WTC11 (cell line): ENCODE data around the gene MED9. TPM values are rescaled to one million over a fixed set of nuclear protein-coding genes. Genes with fewer than 3 reads are reported as not detected.

Experiments
- ATAC-seq: fragments of 200-7000 bp; cut with Tn5 transposase; 2 replicates; pipeline ENCODE4 v1.10.0; 2021; ENCODE audit warnings: mild to moderate bottlenecking, moderate library complexity
- CTCF ChIA-PET: fragments of 300-600 bp; sonication (Branson Sonifier 250); formaldehyde crosslinking; loops from one replicate; lab custom pipeline; 2021; ENCODE audit warnings: antibody characterized with exemption; lab: Charles Lee
- POLR2A ChIA-PET: fragments of 350-600 bp; sonication (Branson Sonifier 250); formaldehyde crosslinking; loops from one replicate; lab custom pipeline; 2021; ENCODE audit warnings: antibody characterized with exemption; lab: Charles Lee
- DNase-seq: peaks from one replicate; pipeline ENCODE4 v3.0.0; 2021; ENCODE audit warnings: low spot score
- H3K27ac Mint-ChIP-seq: 2 replicates; pipeline ENCODE4 v1.8.0; 2021; ENCODE audit warnings: mixed read lengths
- H3K27me3 Mint-ChIP-seq: 2 replicates; pipeline ENCODE4 v1.8.0; 2021; ENCODE audit warnings: low read depth, mild to moderate bottlenecking, moderate library complexity, mixed read lengths
- H3K36me3 Mint-ChIP-seq: 2 replicates; pipeline ENCODE4 v1.8.0; 2021; ENCODE audit warnings: mixed read lengths
- H3K4me1 Mint-ChIP-seq: 2 replicates; pipeline ENCODE4 v1.8.0; 2022; ENCODE audit warnings: mixed read lengths
- H3K4me3 Mint-ChIP-seq: 2 replicates; pipeline ENCODE4 v1.8.0; 2021; ENCODE audit warnings: mild to moderate bottlenecking, moderate library complexity, mixed read lengths
- H3K9me3 Mint-ChIP-seq: 2 replicates; pipeline ENCODE4 v1.8.0; 2021; ENCODE audit warnings: mixed read lengths
- AFF4 ChIP-seq: sonication (generic); formaldehyde crosslinking; IDR thresholded peaks from 2 replicates; pipeline ENCODE4 v1.8.1; 2023; ENCODE audit warnings: mild to moderate bottlenecking, missing genetic modification reagents, borderline replicate concordance
- CBFB ChIP-seq: sonication (generic); formaldehyde crosslinking; IDR thresholded peaks from 2 replicates; pipeline ENCODE4 v1.8.1; 2022; ENCODE audit warnings: mild to moderate bottlenecking, low read depth, missing genetic modification reagents
- E2F1 ChIP-seq: sonication (generic); formaldehyde crosslinking; IDR thresholded peaks from 2 replicates; pipeline ENCODE4 v1.8.0; 2022; ENCODE audit warnings: mild to moderate bottlenecking, missing genetic modification reagents
- FOXK1 ChIP-seq: sonication (generic); formaldehyde crosslinking; IDR thresholded peaks from 2 replicates; pipeline ENCODE4 v1.8.0; 2022; ENCODE audit warnings: mild to moderate bottlenecking, moderate library complexity, missing genetic modification reagents
- IRF1 ChIP-seq: sonication (generic); formaldehyde crosslinking; IDR thresholded peaks from 2 replicates; pipeline ENCODE4 v1.8.0; 2023; ENCODE audit warnings: missing genetic modification reagents
- IRF2 ChIP-seq: sonication (generic); formaldehyde crosslinking; IDR thresholded peaks from 2 replicates; pipeline ENCODE4 v1.8.0; 2022; ENCODE audit warnings: low read depth, missing genetic modification reagents, borderline replicate concordance
- JUN ChIP-seq: sonication (generic); formaldehyde crosslinking; IDR thresholded peaks from 2 replicates; pipeline ENCODE4 v1.8.0; 2023; ENCODE audit warnings: mild to moderate bottlenecking, missing genetic modification reagents
- NFYB ChIP-seq: sonication (generic); formaldehyde crosslinking; conservative IDR thresholded peaks from 2 replicates; pipeline ENCODE4 v1.8.0; 2022; ENCODE audit warnings: low read depth, missing genetic modification reagents
- OVOL2 ChIP-seq: fragments of 250-450 bp; sonication (Bioruptor Pico); IDR thresholded peaks from 2 replicates; pipeline ENCODE4 v1.9.0; 2021; ENCODE audit warnings: mild to moderate bottlenecking, borderline replicate concordance
- TEAD4 ChIP-seq: sonication (generic); formaldehyde crosslinking; IDR thresholded peaks from 2 replicates; pipeline ENCODE4 v1.8.0; 2022; ENCODE audit warnings: mild to moderate bottlenecking, missing genetic modification reagents
- ZNF396 ChIP-seq: fragments of 250-450 bp; sonication (Bioruptor Pico); IDR thresholded peaks from 2 replicates; pipeline ENCODE4 v1.8.0; 2021; ENCODE audit warnings: mild to moderate bottlenecking, moderate library complexity, borderline replicate concordance
- total RNA-seq: library from RNA; stranded (reverse); gene quantifications from 3 replicates; pipeline ENCODE4 v1.2.3, GENCODE V29; 2021
- TF ChIP-seq, protein P1 (sequence below): fragments of 250-450 bp; sonication (Bioruptor Pico); IDR thresholded peaks from 2 replicates; pipeline ENCODE4 v1.8.0; 2021; ENCODE audit warnings: mild to moderate bottlenecking
- TF ChIP-seq, protein P2 (sequence below): sonication (generic); formaldehyde crosslinking; IDR thresholded peaks from 2 replicates; pipeline ENCODE4 v1.8.0; 2022; ENCODE audit warnings: mild to moderate bottlenecking, missing genetic modification reagents

Gene MED9
- total RNA-seq, 1 experiment from 2014 or later, result 21.1 TPM

DNA sequence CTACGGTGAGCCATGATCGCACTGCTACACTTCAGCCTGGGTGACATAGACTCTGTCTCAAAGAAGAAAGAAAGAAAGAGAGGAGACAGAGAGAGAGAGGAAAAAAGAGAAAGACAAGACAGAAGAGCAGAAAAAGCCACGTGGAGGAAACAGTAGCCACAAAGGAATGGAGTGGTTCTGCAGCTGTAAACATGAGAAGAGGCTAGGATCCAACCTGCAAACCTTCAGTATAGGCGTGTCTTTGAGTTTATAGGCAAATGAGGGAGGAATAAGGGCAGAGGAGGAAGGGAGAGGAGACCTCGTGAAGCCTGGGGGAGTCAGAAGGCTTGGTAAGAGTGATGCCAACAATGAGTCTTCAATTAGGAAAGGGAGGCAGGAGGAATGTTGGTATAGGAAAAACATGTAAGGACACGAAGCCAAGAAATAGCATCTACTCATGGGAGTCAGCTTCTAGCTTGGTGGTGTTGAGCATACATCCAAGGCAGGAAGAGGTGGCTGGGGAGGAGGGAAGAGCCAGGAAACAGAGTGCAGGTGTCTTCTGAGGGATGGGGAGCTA, 3.9 kb downstream of the MED9 start:
- DNase-seq (no peak), ATAC-seq (no peak)
- H3K36me3 Mint-ChIP-seq, result peaks cover 8% of the 10 kb centered on the region
- peaks cover 17% of the 10 kb centered on the region for H3K4me1 Mint-ChIP-seq
- POLR2A ChIA-PET, result interaction anchor here (1.0 kb wide), 1 partner anchor 10 kb away, joined by 3 read pairs; no protein-coding TSS in a partner anchor
- H3K9me3 Mint-ChIP-seq, result peaks cover 6% of the 10 kb centered on the region
- CTCF ChIA-PET, result interaction anchor here (0.5 to 1.8 kb wide), 2 partner anchors 16 to 32 kb away, joined by 3 to 12 read pairs; partner anchors contain the start of gene RASD1
- TF ChIP-seq AFF4 (CRISPR knock-in tag), result no peak
- no peak for TF ChIP-seq NFYB
- TF ChIP-seq TEAD4, result no peak
- TF ChIP-seq IRF1 (CRISPR knock-in tag), result no peak
- no peak for TF ChIP-seq IRF2 (CRISPR knock-in tag)
- TF ChIP-seq ZNF396 (CRISPR knock-in tag), result no peak
- no peak for TF ChIP-seq E2F1 (CRISPR knock-in tag)
- TF ChIP-seq, protein P1, sequence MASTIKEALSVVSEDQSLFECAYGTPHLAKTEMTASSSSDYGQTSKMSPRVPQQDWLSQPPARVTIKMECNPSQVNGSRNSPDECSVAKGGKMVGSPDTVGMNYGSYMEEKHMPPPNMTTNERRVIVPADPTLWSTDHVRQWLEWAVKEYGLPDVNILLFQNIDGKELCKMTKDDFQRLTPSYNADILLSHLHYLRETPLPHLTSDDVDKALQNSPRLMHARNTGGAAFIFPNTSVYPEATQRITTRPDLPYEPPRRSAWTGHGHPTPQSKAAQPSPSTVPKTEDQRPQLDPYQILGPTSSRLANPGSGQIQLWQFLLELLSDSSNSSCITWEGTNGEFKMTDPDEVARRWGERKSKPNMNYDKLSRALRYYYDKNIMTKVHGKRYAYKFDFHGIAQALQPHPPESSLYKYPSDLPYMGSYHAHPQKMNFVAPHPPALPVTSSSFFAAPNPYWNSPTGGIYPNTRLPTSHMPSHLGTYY (CRISPR knock-in tag), result no peak
- no peak for TF ChIP-seq OVOL2
- H3K27me3 Mint-ChIP-seq, result no peaks in the 10 kb centered on the region
- H3K4me3 Mint-ChIP-seq, result no peak overlapping the region
- H3K27ac Mint-ChIP-seq, result no peak overlapping the region; the same call in 1 of the 2 replicates

DNA sequence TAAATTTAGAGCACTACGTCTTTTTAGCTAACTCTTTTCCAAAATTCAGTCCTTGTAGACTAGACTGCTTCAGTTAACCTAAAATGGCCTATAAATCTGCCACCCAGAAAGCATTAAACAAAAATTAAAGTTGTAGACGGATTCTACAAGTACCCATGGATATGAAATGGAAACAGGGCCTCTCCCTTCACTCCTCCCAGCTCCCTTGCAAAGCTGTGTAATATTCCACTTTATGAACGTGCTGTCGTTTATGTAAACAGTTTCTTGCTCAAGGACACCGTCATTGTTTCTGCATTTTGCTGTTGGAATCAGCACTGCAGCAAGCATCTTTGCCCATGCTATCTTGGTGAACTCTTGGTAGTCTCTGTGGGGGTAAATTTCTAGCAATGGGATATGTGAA, 5.1 kb downstream of the MED9 start:
- no peak overlapping the region for H3K4me3 Mint-ChIP-seq
- H3K27ac Mint-ChIP-seq, result no peak overlapping the region
- H3K9me3 Mint-ChIP-seq, result peaks cover 7% of the 10 kb centered on the region
- ChIA-PET POLR2A (interaction anchor here (0.6 to 0.7 kb wide), 2 partner anchors 15 to 136 kb away, joined by 3 read pairs; partner anchors contain the start of gene RASD1), CTCF (interaction anchor here (1.8 kb wide), 1 partner anchor 15 kb away, joined by 12 read pairs; the partner anchor contains the start of gene RASD1)
- no peaks in the 10 kb centered on the region for H3K27me3 Mint-ChIP-seq
- peaks cover 17% of the 10 kb centered on the region for H3K4me1 Mint-ChIP-seq
- H3K36me3 Mint-ChIP-seq, result peaks cover 17% of the 10 kb centered on the region
- TF ChIP-seq CBFB, result no peak
- TF ChIP-seq E2F1 (CRISPR knock-in tag), result no peak
- no peak for TF ChIP-seq FOXK1 (CRISPR knock-in tag)
- TF ChIP-seq, protein P2, sequence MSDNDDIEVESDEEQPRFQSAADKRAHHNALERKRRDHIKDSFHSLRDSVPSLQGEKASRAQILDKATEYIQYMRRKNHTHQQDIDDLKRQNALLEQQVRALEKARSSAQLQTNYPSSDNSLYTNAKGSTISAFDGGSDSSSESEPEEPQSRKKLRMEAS (CRISPR knock-in tag), result no peak
- no peak for TF ChIP-seq JUN
- no peak for ATAC-seq
- DNase-seq, result no peak
